ENCODE data around the gene SNX10.

SNX10 gene

DNA sequence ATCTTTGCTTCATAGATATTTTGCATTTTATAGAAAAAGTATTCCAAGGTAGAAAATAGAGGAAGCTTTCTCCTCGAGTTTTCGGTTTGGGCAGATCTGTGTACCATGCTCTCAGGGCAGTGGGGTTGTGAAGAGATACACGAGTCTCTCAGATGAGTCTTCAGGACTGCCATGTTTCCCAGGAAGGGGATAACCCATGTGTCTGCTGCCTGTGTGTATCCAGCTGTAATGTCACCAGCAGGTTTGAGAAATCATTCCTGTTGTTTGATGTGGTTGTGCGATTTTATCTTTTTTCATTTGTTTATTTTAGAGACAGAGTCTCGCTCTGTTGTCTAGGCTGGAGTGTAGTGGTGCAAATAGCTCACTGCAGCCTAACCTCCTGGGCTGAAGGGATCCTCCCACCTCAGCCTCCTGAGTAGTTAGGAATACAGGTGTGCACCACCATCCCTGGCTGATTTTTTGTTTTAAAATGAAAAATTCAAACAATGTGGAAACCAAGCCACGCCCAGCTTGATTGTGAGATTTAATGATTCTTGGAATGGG, 48.9 kb downstream of the SNX10 start:
- DNase-seq: no peak

DNA sequence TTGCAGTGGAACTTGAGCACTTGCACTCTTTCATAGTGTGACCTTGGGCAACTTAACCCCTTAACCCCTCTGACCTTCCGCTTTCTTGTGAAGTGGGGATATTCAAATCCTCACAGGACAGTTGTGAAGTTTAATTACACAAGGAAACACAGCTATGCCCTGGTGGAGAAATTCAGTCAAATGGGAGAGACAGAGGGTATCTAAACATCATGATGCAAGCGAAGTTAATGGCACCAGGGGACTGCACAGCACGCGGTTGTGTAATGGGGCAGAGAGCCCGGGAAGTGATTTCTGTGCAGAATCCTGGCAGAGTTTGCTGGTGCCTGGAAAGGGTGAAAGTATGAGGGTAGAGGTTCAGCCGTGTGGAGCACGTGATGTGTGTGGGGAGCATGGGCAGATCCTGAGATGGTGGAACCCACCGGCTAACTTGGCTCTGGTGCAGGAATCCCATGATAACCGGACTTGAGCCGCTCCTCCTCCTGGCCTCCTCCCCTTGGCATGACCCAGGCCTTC, 51.7 kb downstream of the SNX10 start:
- no peak for DNase-seq

- no peak for DNase-seq
Measured at GRCh38 chr7:26343837-26344236, 52.2 kb downstream of the SNX10 start.

DNA sequence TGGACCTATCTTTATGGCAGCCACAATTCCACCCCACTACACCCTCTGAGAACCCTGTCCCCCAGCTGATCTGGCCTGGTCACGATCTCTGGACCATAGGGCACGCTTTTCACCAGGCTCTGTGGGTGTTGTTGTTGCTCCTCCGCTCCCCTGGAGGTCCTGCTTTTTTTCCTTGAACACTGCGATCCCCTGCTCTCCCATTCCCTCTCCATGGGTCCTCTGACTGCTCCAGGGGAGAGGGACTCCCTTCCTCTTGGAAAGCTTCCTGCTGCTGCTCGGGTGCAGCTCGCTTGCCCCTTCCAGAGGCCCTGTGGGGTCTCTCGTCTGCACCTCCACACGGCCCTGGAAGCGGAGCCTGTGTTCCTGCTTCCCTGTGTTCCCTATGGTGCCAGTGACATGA, 53.5 kb downstream of the SNX10 start:
- no peak for DNase-seq

- no peak for DNase-seq
Measured at GRCh38 chr7:26345837-26346236, 54.2 kb downstream of the SNX10 start.

GRCh38 chr7:26346611-26347203, 55.0 kb downstream of the SNX10 start:
- DNase-seq: no peak

GRCh38 chr7:26348234-26348851, 56.7 kb downstream of the SNX10 start:
- DNase-seq: no peak

DNA sequence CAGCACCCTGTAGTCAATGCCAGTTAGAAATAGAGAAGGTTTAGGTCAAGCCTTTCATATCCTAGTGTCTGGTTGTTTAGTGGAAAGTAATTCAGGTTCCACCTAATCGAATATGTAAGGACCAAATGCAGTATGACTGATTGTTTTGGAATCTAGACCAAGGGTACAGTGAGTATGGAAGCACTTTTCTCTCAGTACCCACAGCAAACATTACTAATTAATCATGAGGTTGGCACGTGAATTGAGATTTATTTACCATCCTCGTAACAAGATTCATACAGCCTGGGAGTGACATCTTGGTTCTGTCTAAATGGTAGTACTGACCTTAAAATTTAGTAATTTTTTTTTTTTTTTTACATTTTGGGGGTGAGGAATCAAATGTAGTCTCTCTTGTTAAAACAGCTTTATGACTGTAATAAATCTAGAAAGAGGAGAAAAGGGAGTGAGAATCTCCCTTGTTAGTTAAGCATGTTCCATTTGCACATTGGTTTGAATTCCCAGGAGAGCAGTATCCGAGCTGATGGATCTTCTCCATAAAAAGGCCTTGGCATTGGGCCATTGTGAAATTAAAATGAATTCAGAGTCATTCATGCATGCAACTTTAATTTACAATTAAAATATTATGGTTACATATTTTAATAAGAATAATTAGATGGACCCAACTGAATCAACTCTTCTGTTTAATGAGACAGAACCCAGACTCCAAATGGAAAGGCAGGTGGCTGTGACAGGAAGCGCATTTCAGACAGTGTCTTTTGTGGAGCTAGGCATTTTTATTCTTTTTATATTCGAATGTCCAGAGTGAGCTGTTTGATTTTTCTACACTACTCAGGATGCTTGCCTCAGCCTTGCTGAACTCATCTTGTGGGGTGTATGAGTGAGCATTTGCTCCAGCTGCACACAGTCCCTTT, 57.6 kb downstream of the SNX10 start:
- no peak for DNase-seq

- no peak for DNase-seq
Measured at GRCh38 chr7:26351171-26351570, 59.5 kb downstream of the SNX10 start.

DNA sequence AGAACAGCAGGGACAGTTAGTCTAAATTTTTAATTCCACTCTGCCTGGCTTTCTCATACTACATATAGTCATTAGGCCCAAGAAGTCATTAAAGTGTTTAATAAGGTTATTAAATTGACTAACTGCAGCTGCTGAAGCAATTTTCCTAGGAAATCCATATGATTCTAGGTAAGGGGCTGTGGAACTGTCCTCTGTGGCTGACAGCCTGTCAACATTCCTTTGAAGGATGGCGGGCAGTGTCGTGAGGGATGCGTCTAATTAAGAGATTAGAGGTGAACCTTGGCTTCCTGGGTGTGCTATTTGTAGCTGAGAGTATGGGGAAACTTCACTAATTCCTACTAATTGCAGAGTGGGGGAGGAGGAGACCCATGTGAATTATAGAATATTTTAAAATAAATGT, 64.6 kb downstream of the SNX10 start:
- DNase-seq: no peak

DNA sequence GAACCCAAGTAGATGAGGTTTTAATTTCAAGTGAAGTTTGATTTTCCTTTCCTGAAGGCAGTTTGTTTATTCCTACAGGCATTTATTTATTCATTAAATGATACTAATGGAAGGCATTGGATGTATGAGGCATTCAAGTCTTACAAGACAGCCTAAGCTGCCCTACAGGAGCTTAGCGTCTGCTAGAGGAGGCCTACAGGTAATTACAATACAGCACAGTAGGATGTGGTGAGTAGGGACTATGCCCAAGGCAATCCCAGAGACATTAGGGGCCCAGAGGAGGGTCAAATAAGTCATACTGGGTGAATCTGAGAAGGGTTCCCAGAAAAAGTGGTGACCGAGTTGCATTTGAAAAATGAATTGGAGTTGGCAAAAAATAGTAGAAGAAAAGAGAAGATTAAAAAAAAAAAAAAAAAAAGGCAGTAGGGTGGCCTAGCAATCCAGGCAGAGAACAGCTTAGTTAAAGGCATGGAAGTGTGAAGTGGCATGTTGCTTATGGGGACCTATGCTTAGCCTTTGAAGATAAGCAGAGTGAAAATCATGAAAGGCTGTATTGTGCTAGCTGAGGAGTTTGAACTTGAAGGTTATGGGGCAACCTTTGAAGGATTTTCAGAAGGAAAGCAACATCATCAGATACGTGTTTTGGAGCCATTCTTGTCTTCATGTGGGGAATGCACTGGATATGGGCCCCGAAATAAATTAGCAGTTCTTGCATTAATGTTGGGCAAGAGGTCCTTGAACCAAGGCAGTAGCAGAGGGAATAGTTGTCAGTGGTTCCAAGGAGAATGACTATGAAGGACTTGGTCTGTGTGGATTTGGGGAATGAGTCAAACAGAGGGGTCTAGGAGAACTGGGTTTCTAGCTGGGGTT, 65.5 kb downstream of the SNX10 start:
- no peak for DNase-seq

GRCh38 chr7:26357799-26358151, 66.1 kb downstream of the SNX10 start:
- DNase-seq: no peak

- no peak for DNase-seq
Measured at GRCh38 chr7:26360650-26361049, 69.0 kb downstream of the SNX10 start.

DNA sequence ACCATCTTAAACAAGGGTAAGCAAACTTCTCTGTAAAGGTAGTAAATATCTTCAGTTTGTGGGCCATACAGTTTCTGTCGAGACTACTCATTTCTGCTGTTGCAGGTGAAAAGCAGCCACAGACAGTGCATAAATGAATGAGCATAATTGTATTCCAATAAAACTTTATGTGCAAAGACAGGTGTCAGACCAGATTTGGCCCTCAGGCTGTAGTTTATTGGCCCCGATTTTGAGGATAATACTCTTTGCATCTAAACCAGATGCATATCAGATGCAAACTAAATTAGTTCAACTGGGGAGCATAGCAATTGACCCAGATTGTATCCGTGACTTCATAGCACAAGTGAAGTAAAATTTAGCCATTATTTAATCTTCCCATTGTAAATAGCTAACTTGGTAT, 70.0 kb downstream of the SNX10 start:
- no peak for DNase-seq

DNA sequence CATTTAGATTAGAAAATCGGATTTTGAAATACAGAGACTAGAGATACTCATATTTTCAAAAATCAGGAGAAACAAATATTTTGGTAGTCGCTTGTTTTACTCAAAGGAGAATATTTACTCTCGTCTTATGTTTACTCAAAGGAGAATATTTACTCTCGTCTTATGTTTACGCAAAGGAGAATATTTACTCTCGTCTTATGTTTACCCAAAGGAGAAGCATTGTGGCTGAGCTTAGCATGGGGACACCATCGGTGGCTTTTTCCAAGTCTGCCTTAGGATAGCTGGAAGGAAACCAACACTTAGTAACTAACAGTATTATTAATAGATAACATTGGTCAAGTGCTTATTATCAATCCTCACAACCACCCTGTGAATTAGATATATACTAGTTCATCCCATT, 71.8 kb downstream of the SNX10 start:
- no peak for DNase-seq

- DNase-seq: no peak
Measured at GRCh38 chr7:26365077-26365900, 73.6 kb downstream of the SNX10 start.

- no peak for DNase-seq
Measured at GRCh38 chr7:26365901-26366275, 74.2 kb downstream of the SNX10 start.

DNA sequence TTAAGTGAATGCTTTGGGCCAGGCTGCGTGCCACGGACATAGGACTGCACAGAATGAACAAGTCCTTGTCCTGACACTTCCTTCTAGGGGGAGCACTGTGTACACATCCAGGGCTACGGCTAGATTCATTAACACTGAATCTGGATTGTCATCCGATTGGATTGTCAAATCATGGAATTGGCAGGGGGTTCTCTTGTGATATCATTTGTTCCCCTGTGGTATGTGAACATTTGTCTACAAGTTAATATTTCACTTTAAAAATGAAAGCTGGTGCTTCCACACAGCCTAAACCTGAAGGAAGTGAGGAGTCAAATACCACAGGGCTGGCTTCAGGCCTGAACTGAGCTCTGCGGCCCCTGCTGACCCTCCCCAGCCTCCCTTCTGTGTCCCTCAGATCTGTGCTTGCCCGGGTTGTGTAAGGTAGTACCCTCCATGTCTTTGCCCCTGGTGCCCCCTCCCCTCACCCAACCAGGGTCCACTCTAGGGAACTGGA, 75.6 kb downstream of the SNX10 start:
- DNase-seq: no peak

GRCh38 chr7:26368542-26368941, 76.9 kb downstream of the SNX10 start:
- no peak for DNase-seq

DNA sequence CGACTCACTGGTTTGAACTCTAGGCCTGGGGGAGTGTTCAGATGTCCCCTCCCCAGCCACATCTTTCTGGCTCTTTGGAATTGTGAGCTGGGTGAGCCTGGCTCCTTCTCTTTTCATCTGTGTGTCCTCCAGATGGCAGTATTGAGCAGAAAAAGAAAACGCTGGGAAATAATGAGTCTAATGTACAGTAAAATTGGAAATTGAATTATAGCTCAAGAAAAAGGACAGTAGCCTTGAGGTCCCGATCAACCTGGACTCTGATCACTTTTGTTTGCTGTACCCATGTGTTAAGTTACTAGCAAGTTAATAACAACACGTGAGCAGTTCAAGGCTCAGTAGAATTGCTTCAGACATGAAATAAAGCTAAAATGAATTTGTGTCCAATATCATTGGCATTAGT, 77.9 kb downstream of the SNX10 start:
- DNase-seq: no peak

DNA sequence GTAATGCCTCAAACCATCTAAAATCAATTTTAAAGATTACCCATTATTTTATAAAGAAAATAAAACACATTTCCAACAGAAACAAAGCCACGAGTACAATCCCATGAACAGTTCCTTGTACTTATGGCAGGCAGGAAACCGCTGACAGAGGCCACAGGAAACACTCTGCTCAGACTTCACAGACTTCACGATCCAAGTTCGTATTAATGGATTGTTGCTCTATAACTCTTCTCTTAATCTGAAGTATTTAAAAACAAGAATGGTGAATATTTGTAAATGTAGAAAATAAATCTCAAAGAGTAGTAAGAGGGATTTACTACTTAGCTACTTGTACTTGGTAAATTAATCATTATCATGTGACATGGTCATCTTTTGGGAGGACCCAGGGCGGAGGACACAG, 78.3 kb downstream of the SNX10 start:
- no peak for DNase-seq

- no peak for DNase-seq
Measured at GRCh38 chr7:26372249-26372648, 80.6 kb downstream of the SNX10 start.
